ENCODE measurements around the gene VAMP5.
A peak's percentile ranks its signal among the peaks of the same experiment; 100 is the strongest.
"Not testable (repeated sequence)": the region's sequence is repeated elsewhere in the genome, so short reads cannot be mapped to it uniquely, and the experiment has no call there.

VAMP5 gene

GRCh38 chr2:85584857-85585780 lies 888 bp downstream of the VAMP5 start:
- no peak for DNase-seq (ENCODE audit: low spot score)

- no peak for DNase-seq (ENCODE audit: low spot score)
Measured at GRCh38 chr2:85585781-85586105, 1.5 kb downstream of the VAMP5 start.

- no peak for DNase-seq (ENCODE audit: low spot score)
Measured at GRCh38 chr2:85588236-85588635, 4.0 kb downstream of the VAMP5 start.

- DNase-seq (ENCODE audit: low spot score): no peak
Measured at GRCh38 chr2:85588645-85589044, 4.4 kb downstream of the VAMP5 start.

GRCh38 chr2:85589181-85589580 lies 5.0 kb downstream of the VAMP5 start:
- DNase-seq (ENCODE audit: low spot score): no peak

GRCh38 chr2:85589982-85590791 lies 6.0 kb downstream of the VAMP5 start:
- no peak for DNase-seq (ENCODE audit: low spot score)

GRCh38 chr2:85590950-85591349 lies 6.7 kb downstream of the VAMP5 start:
- DNase-seq (ENCODE audit: low spot score): no peak

- no peak for DNase-seq (ENCODE audit: low spot score)
Measured at GRCh38 chr2:85591563-85591962, 7.3 kb downstream of the VAMP5 start.

GRCh38 chr2:85592299-85592698 lies 8.1 kb downstream of the VAMP5 start:
- DNase-seq (ENCODE audit: low spot score): not testable (repeated sequence)

- no peak for DNase-seq (ENCODE audit: low spot score)
Measured at GRCh38 chr2:85593023-85593422, 8.8 kb downstream of the VAMP5 start.

GRCh38 chr2:85594715-85595300 lies 10.6 kb downstream of the VAMP5 start:
- no peak for DNase-seq (ENCODE audit: low spot score)

GRCh38 chr2:85595301-85596025 lies 11.2 kb downstream of the VAMP5 start, which contains the start of gene RNF181:
RNF181 (plus strand) TSS chr2:85595745; CDS start chr2:85595764, 19 bp downstream.
- peak; percentile 96 for DNase-seq (ENCODE audit: low spot score)

GRCh38 chr2:85596026-85596333 lies 11.7 kb downstream of the VAMP5 start:
- no peak for DNase-seq (ENCODE audit: low spot score)

- no peak for DNase-seq (ENCODE audit: low spot score)
Measured at GRCh38 chr2:85596486-85597143, 12.4 kb downstream of the VAMP5 start.

GRCh38 chr2:85597241-85597640 lies 13.0 kb downstream of the VAMP5 start:
- no peak for DNase-seq (ENCODE audit: low spot score)

- no peak for DNase-seq (ENCODE audit: low spot score)
Measured at GRCh38 chr2:85598594-85599340, 14.5 kb downstream of the VAMP5 start.

- DNase-seq (ENCODE audit: low spot score): no peak
Measured at GRCh38 chr2:85599468-85600234, 15.4 kb downstream of the VAMP5 start.

- no peak for DNase-seq (ENCODE audit: low spot score)
Measured at GRCh38 chr2:85600235-85600575, 16.0 kb downstream of the VAMP5 start.

- no peak for DNase-seq (ENCODE audit: low spot score)
Measured at GRCh38 chr2:85600951-85601770, 16.9 kb downstream of the VAMP5 start.

All from CD4-positive, alpha-beta T cell treated with Interleukin-2 at 100 ng/mL for 4 hours (primary cell).